Activated CD4-positive, alpha-beta T cell treated with anti-CD3 and anti-CD28 coated beads, Interleukin-2, Interleukin-6, amounts not matched to agents 100 ng/mL and 50 ng/mL, durations not matched to agents 16 hours and 8 hours (primary cell): ENCODE measurements around the gene WFS1.

ENCODE experiments used
- DNase-seq: peaks from one replicate; pipeline ENCODE4 v3.0.0-alpha.2; 2020

Gene WFS1

DNA sequence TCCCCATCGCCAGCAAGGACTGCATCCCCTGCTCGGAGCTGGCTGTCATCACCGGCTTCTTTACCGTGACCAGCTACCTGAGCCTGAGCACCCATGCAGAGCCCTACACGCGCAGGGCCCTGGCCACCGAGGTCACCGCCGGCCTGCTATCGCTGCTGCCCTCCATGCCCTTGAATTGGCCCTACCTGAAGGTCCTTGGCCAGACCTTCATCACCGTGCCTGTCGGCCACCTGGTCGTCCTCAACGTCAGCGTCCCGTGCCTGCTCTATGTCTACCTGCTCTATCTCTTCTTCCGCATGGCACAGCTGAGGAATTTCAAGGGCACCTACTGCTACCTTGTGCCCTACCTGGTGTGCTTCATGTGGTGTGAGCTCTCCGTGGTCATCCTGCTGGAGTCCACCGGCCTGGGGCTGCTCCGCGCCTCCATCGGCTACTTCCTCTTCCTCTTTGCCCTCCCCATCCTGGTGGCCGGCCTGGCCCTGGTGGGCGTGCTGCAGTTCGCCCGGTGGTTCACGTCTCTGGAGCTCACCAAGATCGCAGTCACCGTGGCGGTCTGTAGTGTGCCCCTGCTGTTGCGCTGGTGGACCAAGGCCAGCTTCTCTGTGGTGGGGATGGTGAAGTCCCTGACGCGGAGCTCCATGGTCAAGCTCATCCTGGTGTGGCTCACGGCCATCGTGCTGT, 31.5 kb downstream of the WFS1 start:
- no peak for DNase-seq

- DNase-seq: no peak
Observed at GRCh38 chr4:6301732-6302442, 32.2 kb downstream of the WFS1 start.

DNA sequence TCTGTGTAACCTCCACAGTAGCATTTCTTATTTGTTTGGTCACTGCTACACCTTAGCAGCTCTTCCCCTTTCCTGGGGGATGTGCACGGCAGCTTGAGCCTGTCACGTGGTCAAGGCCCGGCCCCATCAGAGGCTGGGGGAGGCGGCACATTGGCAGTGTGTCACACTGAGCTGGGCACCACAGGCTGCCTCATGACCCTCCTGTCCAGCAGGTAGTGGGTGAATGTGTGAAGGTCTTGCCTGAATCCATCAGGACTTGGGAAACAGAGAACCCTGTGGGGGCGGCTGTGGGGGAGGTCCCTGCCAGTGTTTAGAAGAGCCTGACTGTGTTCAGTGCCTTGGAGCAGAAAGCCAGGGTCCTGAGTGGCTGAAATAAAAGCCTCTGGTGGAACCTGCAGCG, 33.2 kb downstream of the WFS1 start:
- DNase-seq: no peak

DNA sequence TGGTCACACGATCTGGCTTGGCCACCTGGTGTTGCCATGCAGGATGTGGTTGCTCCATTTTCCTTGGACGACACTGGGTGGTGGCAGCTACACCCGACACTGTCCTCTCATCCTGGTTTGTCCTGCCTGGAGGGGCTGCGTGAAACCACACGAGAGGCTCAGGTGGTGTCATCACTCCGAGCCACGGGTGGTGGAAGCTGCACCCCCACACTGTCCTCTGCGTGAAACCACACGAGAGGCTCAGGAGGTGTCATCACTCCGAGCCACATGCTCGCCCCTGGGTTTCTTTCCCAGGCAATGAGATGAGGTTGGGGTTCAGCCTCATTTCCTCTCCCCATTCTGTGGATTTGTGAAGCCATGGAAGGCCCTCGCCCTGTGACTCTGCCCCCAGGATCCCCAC, 34.3 kb downstream of the WFS1 start:
- no peak for DNase-seq

DNA sequence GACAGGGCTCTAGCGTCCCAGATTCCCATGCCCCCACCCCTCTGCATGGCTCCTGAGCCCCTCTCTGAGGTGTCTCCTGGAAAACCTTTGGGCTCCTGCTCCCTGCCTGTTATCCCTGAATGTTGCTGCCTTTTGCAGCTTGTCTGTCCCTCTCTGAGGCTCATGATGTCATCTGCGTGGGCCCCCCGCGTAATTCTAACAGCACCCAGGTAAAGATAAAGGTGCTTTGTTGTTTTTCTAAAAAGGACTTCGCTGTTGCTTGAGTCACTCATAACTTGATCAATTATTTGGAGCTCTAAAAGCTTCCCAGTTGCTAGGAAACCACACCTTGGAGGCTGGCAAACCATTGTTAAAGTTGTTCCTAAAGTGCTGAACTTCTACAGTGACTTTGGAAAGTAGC, 36.6 kb downstream of the WFS1 start:
- DNase-seq: no peak

DNA sequence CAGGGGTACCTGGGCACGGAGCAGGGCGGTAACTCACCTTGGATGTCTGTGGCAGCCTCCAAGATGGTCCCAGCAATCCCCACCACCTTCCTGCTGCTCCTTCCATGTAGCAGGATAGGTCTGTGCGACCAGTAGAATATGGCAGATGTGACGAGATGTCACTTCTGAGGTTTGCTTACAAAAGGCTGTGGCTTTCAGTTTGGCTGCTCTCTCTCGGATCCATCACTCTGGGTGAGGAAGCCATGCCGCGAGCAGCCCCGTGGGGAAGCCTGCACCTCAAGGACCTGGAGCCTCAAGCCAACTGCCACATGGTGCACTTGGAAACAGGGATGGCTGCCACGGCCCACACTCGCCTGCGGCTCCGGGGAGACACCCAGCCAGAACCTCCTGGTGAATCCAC, 37.6 kb downstream of the WFS1 start:
- peak; percentile 15 for DNase-seq

DNA sequence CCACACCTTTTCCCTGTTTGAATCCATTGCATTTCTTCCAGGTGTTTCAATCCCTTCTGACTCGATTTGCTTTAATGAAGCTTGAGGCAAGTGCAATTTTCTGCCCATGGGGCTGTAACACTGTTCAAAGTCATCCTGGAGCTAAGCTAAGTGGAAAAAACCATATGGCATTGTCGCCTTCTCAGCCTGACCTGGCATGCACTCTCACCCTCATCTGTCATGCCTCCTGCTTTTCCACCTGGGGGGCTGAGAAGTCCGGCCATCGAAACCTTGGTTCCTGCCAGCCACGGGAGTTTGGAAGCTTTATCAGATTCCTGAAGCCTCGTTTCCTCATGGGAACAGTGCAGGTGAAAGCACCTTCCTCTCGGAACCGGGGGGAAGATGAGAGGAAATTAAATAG, 38.2 kb downstream of the WFS1 start:
- no peak for DNase-seq

GRCh38 chr4:6308899-6309643, 39.4 kb downstream of the WFS1 start:
- no peak for DNase-seq

DNA sequence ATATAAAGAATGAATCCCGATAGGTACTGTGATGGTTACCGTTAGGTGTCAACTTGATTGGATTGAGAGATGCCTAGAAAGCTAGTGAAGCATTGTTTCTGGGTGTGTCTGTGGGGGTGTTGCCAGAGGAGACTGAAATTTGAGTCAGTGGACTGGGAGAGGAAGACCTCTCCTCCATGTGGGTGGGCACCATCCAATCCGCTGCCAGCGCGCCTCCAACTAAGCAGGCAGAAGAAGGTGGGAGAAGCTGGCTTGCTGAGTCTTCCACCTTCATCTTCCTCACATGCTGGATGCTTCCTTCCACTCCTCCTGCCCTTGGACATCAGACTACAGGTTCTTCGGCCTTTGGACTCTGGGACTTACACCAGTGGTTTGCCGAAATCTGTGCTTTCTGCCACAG, 40.1 kb downstream of the WFS1 start:
- no peak for DNase-seq

GRCh38 chr4:6313216-6313615, 43.6 kb downstream of the WFS1 start:
- no peak for DNase-seq

- DNase-seq: no peak
Observed at GRCh38 chr4:6316461-6317003, 46.9 kb downstream of the WFS1 start.

- no peak for DNase-seq
Observed at GRCh38 chr4:6318206-6318605, 48.6 kb downstream of the WFS1 start.

DNA sequence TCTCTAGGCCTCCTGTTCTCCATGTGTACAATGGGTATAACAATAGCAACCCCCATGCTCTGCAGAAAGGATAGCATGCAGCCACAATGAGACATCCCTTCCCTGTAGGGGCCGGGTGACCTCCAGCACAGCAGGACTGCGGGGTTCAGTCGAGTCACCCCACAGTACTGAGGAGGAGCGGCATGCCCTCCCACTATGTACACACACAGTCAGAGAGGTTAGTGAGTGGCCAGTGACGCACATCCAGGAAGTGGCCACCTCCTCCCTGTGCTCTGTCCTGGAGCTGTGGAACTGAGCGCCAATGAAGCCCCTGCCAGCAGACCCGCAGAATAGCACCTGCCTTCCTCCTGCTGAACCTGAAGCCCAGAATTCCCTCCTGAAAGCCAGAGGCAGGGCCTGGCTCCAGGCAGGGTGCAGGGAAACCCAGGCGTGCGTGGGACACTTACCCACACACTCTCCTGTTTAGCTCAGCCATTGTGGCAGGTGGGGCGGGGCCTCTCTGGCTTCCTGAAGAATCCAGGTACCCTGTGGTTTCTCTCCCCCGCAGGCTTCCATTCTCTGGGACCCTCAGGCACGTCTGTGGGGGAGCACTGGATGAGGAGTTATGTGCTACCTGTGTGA, 50.0 kb downstream of the WFS1 start:
- DNase-seq: no peak

DNA sequence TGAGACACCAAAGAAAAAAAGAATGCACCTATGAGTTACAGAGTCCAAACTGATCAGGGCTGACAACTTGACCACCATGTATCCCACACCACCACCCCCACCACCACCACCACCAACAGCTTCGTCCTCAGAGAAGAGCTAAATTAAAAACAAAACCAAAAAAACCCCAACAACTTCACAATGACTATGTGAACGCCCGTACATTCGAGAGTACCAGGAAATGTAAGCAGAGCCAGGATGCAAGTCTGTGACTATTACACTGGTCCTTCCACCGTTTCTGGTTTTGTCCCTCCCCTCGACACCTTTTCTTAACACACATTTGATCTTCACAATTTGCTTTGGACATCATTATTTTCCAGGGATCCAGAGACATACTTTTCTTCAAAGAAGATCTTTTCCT, 51.0 kb downstream of the WFS1 start:
- peak; percentile 55 for DNase-seq

- DNase-seq: no peak
Observed at GRCh38 chr4:6321361-6321760, 51.7 kb downstream of the WFS1 start.

- no peak for DNase-seq
Observed at GRCh38 chr4:6322067-6322760, 52.6 kb downstream of the WFS1 start.

- DNase-seq: no peak
Observed at GRCh38 chr4:6322761-6323566, 53.3 kb downstream of the WFS1 start.

DNA sequence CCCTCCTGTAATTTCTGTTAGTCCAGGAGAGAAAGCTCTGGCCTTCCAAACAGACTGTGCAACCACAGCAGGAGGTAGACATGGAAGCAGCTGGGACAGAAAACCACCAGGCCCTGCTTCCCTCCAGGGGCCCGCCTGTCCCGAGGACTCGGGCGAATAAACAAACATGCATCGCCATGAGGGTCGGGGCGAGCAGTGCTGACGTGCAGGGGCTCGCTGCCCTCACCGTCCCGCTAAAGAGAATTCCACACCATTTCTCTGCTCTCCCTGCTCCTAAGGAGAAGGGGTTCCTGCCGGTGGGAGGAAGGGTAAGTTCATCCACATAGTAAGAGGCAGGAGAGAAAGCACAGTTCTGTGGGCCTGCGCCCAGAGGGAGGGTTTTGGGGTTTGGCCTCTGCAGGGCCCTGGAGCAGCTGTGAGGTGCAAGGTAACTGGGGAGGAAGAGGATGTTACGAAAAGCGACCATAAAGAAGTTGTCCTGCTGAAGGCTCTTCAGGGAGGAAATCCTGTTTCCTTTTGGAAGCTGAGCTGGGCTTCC, 54.9 kb downstream of the WFS1 start:
- no peak for DNase-seq

- DNase-seq: no peak
Observed at GRCh38 chr4:6324999-6325787, 55.5 kb downstream of the WFS1 start.

- no peak for DNase-seq
Observed at GRCh38 chr4:6325788-6326290, 56.2 kb downstream of the WFS1 start.
